ENCODE results near the gene GOSR2. TPM values are rescaled to one million over a fixed set of nuclear protein-coding genes. Genes with fewer than 3 reads are reported as not detected.

Gene GOSR2
- total and polyA plus RNA-seq, 2 of the 13 experiments (the other 11 are each of a cell fraction or from before 2014, with no cell fraction given), result 61.5 to 63.9 TPM

DNA sequence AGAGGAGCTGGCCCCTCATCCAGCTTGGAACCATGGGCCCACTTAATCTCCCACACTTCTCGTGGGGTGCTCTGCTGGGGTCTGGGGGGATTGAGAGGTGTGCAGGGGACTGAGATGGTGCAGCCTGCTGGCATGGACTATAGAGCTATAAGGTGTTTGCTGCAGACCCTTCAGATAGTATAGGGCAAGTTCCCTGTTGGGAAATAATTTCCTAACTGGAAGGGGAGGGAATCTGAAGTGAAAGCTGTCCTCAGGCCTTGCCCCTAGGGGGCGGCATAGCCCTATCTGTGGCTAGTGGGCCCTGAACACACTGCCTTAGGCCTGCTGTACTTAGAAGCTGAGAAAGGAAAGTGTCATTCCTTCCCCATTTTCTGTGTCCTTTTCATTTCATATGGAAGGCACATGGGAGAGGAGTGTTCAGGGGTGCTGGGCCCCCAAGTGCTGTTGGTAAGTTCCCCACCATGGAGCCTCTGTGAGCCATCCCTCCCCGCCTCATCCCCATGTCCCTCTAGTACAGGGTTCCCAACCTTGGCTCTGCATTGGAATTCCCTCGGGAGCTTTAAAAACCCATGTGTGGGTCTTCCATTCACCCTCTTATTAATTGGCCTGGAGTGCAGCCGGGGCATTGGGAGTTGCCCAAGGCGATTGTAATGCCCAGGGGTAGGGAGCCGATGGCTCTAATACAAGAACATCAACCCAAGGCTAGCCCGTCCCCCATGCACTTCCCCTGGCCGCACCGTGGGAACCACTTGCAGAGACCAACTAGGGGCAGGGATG is 19.7 kb downstream of the GOSR2 start (continued):
- TF ChIP-seq, protein P1, sequence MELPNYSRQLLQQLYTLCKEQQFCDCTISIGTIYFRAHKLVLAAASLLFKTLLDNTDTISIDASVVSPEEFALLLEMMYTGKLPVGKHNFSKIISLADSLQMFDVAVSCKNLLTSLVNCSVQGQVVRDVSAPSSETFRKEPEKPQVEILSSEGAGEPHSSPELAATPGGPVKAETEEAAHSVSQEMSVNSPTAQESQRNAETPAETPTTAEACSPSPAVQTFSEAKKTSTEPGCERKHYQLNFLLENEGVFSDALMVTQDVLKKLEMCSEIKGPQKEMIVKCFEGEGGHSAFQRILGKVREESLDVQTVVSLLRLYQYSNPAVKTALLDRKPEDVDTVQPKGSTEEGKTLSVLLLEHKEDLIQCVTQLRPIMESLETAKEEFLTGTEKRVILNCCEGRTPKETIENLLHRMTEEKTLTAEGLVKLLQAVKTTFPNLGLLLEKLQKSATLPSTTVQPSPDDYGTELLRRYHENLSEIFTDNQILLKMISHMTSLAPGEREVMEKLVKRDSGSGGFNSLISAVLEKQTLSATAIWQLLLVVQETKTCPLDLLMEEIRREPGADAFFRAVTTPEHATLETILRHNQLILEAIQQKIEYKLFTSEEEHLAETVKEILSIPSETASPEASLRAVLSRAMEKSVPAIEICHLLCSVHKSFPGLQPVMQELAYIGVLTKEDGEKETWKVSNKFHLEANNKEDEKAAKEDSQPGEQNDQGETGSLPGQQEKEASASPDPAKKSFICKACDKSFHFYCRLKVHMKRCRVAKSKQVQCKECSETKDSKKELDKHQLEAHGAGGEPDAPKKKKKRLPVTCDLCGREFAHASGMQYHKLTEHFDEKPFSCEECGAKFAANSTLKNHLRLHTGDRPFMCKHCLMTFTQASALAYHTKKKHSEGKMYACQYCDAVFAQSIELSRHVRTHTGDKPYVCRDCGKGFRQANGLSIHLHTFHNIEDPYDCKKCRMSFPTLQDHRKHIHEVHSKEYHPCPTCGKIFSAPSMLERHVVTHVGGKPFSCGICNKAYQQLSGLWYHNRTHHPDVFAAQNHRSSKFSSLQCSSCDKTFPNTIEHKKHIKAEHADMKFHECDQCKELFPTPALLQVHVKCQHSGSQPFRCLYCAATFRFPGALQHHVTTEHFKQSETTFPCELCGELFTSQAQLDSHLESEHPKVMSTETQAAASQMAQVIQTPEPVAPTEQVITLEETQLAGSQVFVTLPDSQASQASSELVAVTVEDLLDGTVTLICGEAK (IDR thresholded peaks at IDR 0.05), result no peak
- TF ChIP-seq, protein P1 (CRISPR knock-in tag; IDR thresholded peaks at IDR 0.05), result peak; percentile 44; the same call in 1 of the 2 replicates
- TF ChIP-seq, protein P2, sequence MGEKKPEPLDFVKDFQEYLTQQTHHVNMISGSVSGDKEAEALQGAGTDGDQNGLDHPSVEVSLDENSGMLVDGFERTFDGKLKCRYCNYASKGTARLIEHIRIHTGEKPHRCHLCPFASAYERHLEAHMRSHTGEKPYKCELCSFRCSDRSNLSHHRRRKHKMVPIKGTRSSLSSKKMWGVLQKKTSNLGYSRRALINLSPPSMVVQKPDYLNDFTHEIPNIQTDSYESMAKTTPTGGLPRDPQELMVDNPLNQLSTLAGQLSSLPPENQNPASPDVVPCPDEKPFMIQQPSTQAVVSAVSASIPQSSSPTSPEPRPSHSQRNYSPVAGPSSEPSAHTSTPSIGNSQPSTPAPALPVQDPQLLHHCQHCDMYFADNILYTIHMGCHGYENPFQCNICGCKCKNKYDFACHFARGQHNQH (CRISPR knock-in tag; IDR thresholded peaks at IDR 0.05), result peak; percentile 47; the same call in 1 of the 2 replicates
- TF ChIP-seq WIZ (CRISPR knock-in tag; IDR thresholded peaks at IDR 0.05) (no peak), ELF1 (CRISPR knock-in tag; IDR thresholded peaks at IDR 0.05) (peak; percentile 32; the same call in 1 of the 2 replicates), KDM5B (CRISPR knock-in tag; IDR thresholded peaks at IDR 0.05; ENCODE audit: borderline replicate concordance) (no peak), ZNF451 (CRISPR knock-in tag; IDR thresholded peaks at IDR 0.05) (no peak), YY1 (IDR thresholded peaks at IDR 0.05; ENCODE audit: insufficient read depth, insufficient replicate concordance, low read depth, low read length) (peak; percentile 28), KDM2A (CRISPR knock-in tag; IDR thresholded peaks at IDR 0.05; ENCODE audit: borderline replicate concordance, low read depth) (0 out of 2 replicates have a peak, but pooled peaks have one; percentile 47), ESRRA (CRISPR knock-in tag; IDR thresholded peaks at IDR 0.05; ENCODE audit: low read depth) (no peak), ZNF773 (CRISPR knock-in tag; IDR thresholded peaks at IDR 0.05; ENCODE audit: borderline replicate concordance) (no peak), TCF7 (IDR thresholded peaks at IDR 0.05; ENCODE audit: low read depth) (no peak), HIVEP1 (CRISPR knock-in tag; IDR thresholded peaks at IDR 0.05) (no peak), TP53 (CRISPR knock-in tag; conservative IDR thresholded peaks at IDR 0.05) (no peak), ZNF225 (CRISPR knock-in tag; IDR thresholded peaks at IDR 0.05) (0 out of 2 replicates have a peak, but pooled peaks have one; percentile 55), KMT2B (CRISPR knock-in tag; IDR thresholded peaks at IDR 0.05) (no peak), ARNT2 (CRISPR knock-in tag; IDR thresholded peaks at IDR 0.05; ENCODE audit: low read depth) (peak; percentile 32; the same call in 1 of the 2 replicates), RFX1 (IDR thresholded peaks at IDR 0.05) (no peak)

All from HepG2 (cell line).